Ovary (tissue), 9 donors: ENCODE measurements around the gene SF1. TPM values are rescaled to one million over a fixed set of nuclear protein-coding genes. Genes with fewer than 3 reads are reported as not detected.

Source experiments
- DNase-seq, 5 donors: peaks; one replicate each; pipeline ENCODE4 v3.0.0-alpha.2; 2019 to 2020
- H3K27ac ChIP-seq, 2 donors: fragments of 200-600 bp; one replicate each; pipeline versions ENCODE4 v1.5.1 to v1.8.0; 2019 to 2022
- H3K27me3 ChIP-seq: fragments of 200-600 bp; one replicate; pipeline ENCODE4 v1.8.0; 2022
- H3K36me3 ChIP-seq: fragments of 200-600 bp; sonication (generic); one replicate; pipeline ENCODE4 v1.5.1; 2019
- H3K4me1 ChIP-seq: one replicate; pipeline ENCODE4 v1.8.1; 2013; ENCODE audit warnings: mild to moderate bottlenecking, moderate library complexity; ENCODE audit not compliant: insufficient read depth
- H3K4me3 ChIP-seq: fragments of 200-600 bp; sonication (generic); one replicate; pipeline ENCODE4 v1.5.1; 2017
- H3K9me3 ChIP-seq, 2 donors: fragments of 200-600 bp in 1 of 2; sonication (generic) in 1 of 2; one replicate each; pipeline versions ENCODE4 v1.5.1 to v1.8.1; 2013 to 2019; ENCODE audit warnings: mild to moderate bottlenecking in 1 of 2, moderate library complexity in 1 of 2
- CTCF ChIP-seq, 3 donors: fragments of 450-650 bp in 2 of 3; fragments of 200-600 bp in 1 of 3; IDR thresholded peaks; one replicate each; pipeline versions ENCODE4 v1.5.1 to v1.8.0; 2016 to 2022; ENCODE audit warnings: antibody characterized with exemption in 3 of 3, mild to moderate bottlenecking in 1 of 3
- EP300 ChIP-seq: sonication (generic); formaldehyde crosslinking; IDR thresholded peaks from one replicate; pipeline ENCODE4 v1.6.1; 2017; ENCODE audit warnings: antibody characterized with exemption
- POLR2A ChIP-seq: fragments of 450-650 bp; IDR thresholded peaks from one replicate; pipeline ENCODE4 v1.6.1; 2017; ENCODE audit warnings: antibody characterized with exemption, mild to moderate bottlenecking, moderate library complexity
- WGBS, 3 donors: extraction: QIAGEN DNeasy Blood & Tissue Kit in 1 of 3; methylation state at CpG; one replicate each; pipeline versions ENCODE4 v1.1.5 to v1.1.7; 2013 to 2017; 5-methylcytosine and 5-hydroxymethylcytosine counted together
- intact Hi-C, 4 donors: fragments of 100-400 bp; cut with DNase I; formaldehyde crosslinking; loops; one replicate each; pipeline versions ENCODE4 v1.11.0 to v1.15.1; 2022 to 2023
- polyA plus RNA-seq, 2 donors: library from polyadenylated mRNA; stranded (reverse); fragments of 200-250 nt in 1 of 2; fragments of 350-450 nt in 1 of 2; fragmentation: Illumina TruSeq in 1 of 2; extraction: RNeasy Lipid Tissue Mini Kit (QIAGEN cat#74804) in 1 of 2; gene quantifications; one replicate each; pipeline ENCODE4 v1.2.3, GENCODE V29; 2013 to 2014
- total RNA-seq, 7 donors: library from RNA; depleted of rRNA in 2 of 7; stranded (reverse); fragments of >200 nt in 2 of 7; fragmentation: NEBNext Ultra II Directional in 3 of 7; extraction: Animal tissue kit (Norgen Biotek cat#: 25700) in 3 of 7; gene quantifications; one replicate each; pipeline versions ENCODE4 v1.1.0 to v1.2.4, GENCODE V29; 2016 to 2023
- donor health status: DM: no; HTN: no; CAD: no; lungs with moderate emphysema.
- donor health status: DM: no; HTN: no; CAD: no.
- donor health status: Bipolar disorder and iron deficiency.
- donor health status: DM: yes; HTN: yes; CAD: no.
- donor health status: DM: no; HTN: no; CAD: no.
- donor health status: DM: yes; HTN: yes; CAD: no.

The SF1 gene
- total and polyA plus RNA-seq, 9 donors: 131 to 388 (median 306) TPM

- peak in 2 of 5 donors; percentile 14 to 24 for DNase-seq
- peak overlapping the region in 1 of 2 donors; percentile 9 for H3K27ac ChIP-seq
- H3K27me3 ChIP-seq: no peaks in the 10 kb centered on the region
- H3K4me1 ChIP-seq: peaks cover 7% of the 10 kb centered on the region
- intact Hi-C loops: loop anchor here in 1 of 4 donors (5.0 kb wide), 1 partner anchor 35 kb away; the partner anchor contains the start of gene RASGRP2
- H3K4me3 ChIP-seq: peak overlapping the region; percentile 74
- no peaks in the 10 kb centered on the region for H3K9me3 ChIP-seq
- no peaks in the 10 kb centered on the region for H3K36me3 ChIP-seq
- no peak for TF ChIP-seq CTCF (IDR thresholded peaks at IDR 0.05)
- TF ChIP-seq EP300: no peak
- TF ChIP-seq POLR2A: no peak
- 6 to 11% (median 6%) methylated on average over 3 of the region's 3 CpGs for WGBS, 3 donors
Measured at GRCh38 chr11:64776875-64777274, 1.5 kb downstream of the SF1 start.

- intact Hi-C loops: loop anchor here in 1 of 4 donors (5.0 kb wide), 1 partner anchor 34 kb away; the partner anchor contains the start of gene RASGRP2
- Histone ChIP-seq H3K9me3 (no peaks in the 10 kb centered on the region), H3K4me1 (peaks cover 7% of the 10 kb centered on the region), H3K27ac (no peak overlapping the region), H3K27me3 (no peaks in the 10 kb centered on the region), H3K36me3 (no peaks in the 10 kb centered on the region), H3K4me3 (peak overlapping the region; percentile 74)
- WGBS, 3 donors: 44 to 55% (median 48%) methylated on average over 6 of the region's 6 CpGs
- TF ChIP-seq CTCF (IDR thresholded peaks at IDR 0.05) (no peak), EP300 (no peak), POLR2A (no peak)
- no peak for DNase-seq
Measured at GRCh38 chr11:64776425-64776824, 1.9 kb downstream of the SF1 start.

GRCh38 chr11:64774144-64774543 lies 4.2 kb downstream of the SF1 start:
- H3K4me1 ChIP-seq: peaks cover 7% of the 10 kb centered on the region
- H3K27me3 ChIP-seq: no peaks in the 10 kb centered on the region
- TF ChIP-seq CTCF (IDR thresholded peaks at IDR 0.05) (no peak), POLR2A (no peak), EP300 (no peak)
- DNase-seq: peak in 1 of 5 donors; percentile 5
- no peaks in the 10 kb centered on the region for H3K9me3 ChIP-seq
- no peak overlapping the region for H3K27ac ChIP-seq
- intact Hi-C loops: no loop called here
- 13 to 32% (median 17%) methylated on average over 5 of the region's 5 CpGs for WGBS, 3 donors
- H3K36me3 ChIP-seq: no peaks in the 10 kb centered on the region
- no peak overlapping the region for H3K4me3 ChIP-seq

- WGBS, 3 donors: 64 to 77% (median 72%) methylated on average over 3 of the region's 3 CpGs
Measured at GRCh38 chr11:64772303-64773018, 5.9 kb downstream of the SF1 start.

More at GRCh38 chr11:64772303-64773018, 5.9 kb downstream of the SF1 start:
- intact Hi-C loops: no loop called here
- no peak overlapping the region for H3K4me3 ChIP-seq
- peaks cover 7% of the 10 kb centered on the region for H3K4me1 ChIP-seq
- no peak for DNase-seq
- TF ChIP-seq EP300 (no peak), POLR2A (no peak), CTCF (IDR thresholded peaks at IDR 0.05) (no peak)
- no peak overlapping the region for H3K27ac ChIP-seq
- H3K36me3 ChIP-seq: no peaks in the 10 kb centered on the region
- no peaks in the 10 kb centered on the region for H3K9me3 ChIP-seq
- no peaks in the 10 kb centered on the region for H3K27me3 ChIP-seq
